SK-N-MC (cell line): ENCODE data around the gene SPAG17.

Experiments
- DNase-seq: peaks from one replicate; pipeline ENCODE4 v3.0.0-alpha.2; 2011; ENCODE audit warnings: low read depth, low spot score
- H3K27ac ChIP-seq: fragments of 200-600 bp; sonication (generic); 2 replicates; pipeline ENCODE4 v1.5.1; 2016; ENCODE audit warnings: mixed run types
- H3K36me3 ChIP-seq: fragments of 200-600 bp; sonication (generic); 2 replicates; pipeline ENCODE4 v1.6.1; 2017; ENCODE audit warnings: antibody characterized with exemption, low read length, mixed read lengths; ENCODE audit not compliant: insufficient read depth
- H3K4me3 ChIP-seq: fragments of 200-600 bp; sonication (generic); 2 replicates; pipeline ENCODE4 v1.5.1; 2016
- H3K9ac ChIP-seq: fragments of 200-600 bp; sonication (generic); 2 replicates; pipeline ENCODE4 v1.8.0; 2017; ENCODE audit warnings: mixed run types, mixed read lengths; ENCODE audit not compliant: insufficient read length
- H3K9me3 ChIP-seq: fragments of 200-600 bp; sonication (generic); 2 replicates; pipeline ENCODE4 v1.6.1; 2017; ENCODE audit warnings: low read depth, mild to moderate bottlenecking, antibody characterized with exemption, low read length, moderate library complexity, mixed read lengths
- EZH2 ChIP-seq: fragments of 200-600 bp; sonication (generic); IDR thresholded peaks from one replicate; pipeline ENCODE4 v1.6.1; 2017; ENCODE audit warnings: antibody characterized with exemption
- FOXP2 ChIP-seq: optimal IDR thresholded peaks from 2 replicates; pipeline ENCODE3; 2011; ENCODE audit warnings: mild to moderate bottlenecking, moderate library complexity; ENCODE audit not compliant: insufficient read depth; ENCODE audit errors: extremely low read length, control extremely low read depth
- POLR2AphosphoS5 ChIP-seq: IDR thresholded peaks from 2 replicates; pipeline ENCODE4 v1.6.1; 2012; ENCODE audit warnings: mild to moderate bottlenecking, low read depth, low read length, borderline replicate concordance

The SPAG17 gene

DNA sequence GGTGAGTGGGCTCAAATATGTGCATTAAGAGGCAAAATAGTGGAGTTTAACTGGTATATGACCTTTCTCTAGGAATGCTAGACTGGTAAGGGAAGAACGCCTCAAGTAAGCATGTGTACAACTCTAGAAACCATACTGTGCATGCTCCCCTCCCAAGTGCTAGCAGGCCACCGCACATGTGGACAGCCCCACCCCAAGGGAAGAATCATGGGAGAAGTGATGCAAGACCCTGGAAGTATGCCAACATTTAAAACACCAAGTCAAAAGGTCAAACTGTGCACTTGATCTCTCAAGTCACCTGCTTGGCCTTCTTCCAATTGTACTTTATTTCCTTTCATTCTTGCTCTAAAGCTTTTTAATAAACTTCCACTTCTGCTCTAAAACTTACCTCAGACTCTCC is 135.0 kb downstream of the SPAG17 start:
- TF ChIP-seq FOXP2 (no peak), POLR2AphosphoS5 (no peak), EZH2 (no peak)
- no peak for DNase-seq
- H3K9me3 ChIP-seq: no peaks in the 10 kb centered on the region
- no peak overlapping the region for H3K9ac ChIP-seq
- no peak overlapping the region for H3K4me3 ChIP-seq
- H3K27ac ChIP-seq: no peak overlapping the region
- no peaks in the 10 kb centered on the region for H3K36me3 ChIP-seq

DNA sequence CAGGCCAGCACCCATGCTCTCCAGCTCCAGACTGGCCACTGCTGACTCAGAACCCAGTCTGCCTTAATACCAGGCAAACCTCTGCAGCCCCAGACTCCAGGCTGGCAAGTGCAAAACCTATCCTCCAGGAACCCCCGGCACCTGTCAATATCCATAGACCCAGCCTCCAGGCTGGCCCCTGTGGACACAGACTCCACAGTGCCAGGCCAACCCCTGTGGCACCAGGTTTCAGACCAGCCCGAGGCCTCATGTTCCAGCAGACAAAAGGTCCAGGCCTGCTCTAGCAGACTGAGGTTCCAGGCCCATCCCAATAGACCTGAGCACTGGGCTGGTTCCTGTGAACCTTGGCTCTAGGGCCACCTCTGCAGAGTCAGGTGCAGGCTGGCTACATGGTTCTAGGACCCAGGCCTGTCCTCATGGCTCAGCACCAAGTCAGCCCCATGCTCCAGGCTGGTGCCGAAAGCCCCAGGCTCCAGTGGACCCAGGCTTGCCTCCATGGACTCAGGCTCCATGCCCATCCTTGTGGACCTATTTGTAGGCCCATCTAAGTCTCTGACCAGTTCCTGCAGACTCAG is 137.3 kb downstream of the SPAG17 start:
- TF ChIP-seq EZH2 (no peak), FOXP2 (no peak), POLR2AphosphoS5 (no peak)
- DNase-seq: no peak

DNA sequence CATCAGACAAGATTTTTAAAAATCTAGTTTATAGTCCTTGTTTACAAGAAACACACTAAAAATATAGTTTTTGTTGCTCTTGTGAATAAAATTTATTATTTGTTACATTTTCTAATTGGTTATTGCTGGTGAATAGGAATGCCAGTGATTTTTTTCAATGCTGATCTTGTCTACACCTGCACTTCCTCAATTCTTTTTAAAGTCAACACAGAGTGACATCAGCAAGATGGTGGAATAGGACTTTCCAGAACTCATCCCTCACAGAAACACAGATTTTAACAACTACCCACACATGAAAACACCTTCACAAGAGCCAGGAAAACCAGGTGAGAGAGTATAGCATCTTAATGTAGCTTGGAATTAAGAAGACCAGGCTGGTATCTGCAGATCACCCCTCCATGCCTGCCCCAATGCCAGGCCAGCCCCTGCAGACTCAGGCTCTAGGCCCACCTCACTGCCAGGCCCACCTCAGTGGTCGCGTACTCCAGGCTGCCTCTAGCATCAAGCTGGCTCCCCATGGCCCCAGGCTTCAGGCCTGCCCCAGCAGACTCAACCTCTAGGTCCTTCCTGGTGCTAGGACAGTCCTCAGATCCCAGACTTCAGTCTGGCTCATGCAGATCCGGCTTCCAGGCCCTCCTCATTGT is 137.9 kb downstream of the SPAG17 start:
- Histone ChIP-seq H3K27ac (no peak overlapping the region), H3K9ac (no peak overlapping the region), H3K9me3 (no peaks in the 10 kb centered on the region), H3K4me3 (no peak overlapping the region), H3K36me3 (no peaks in the 10 kb centered on the region)
- TF ChIP-seq EZH2 (no peak), FOXP2 (no peak), POLR2AphosphoS5 (no peak)
- DNase-seq: no peak

More for the DNA sequence above, 137.3 kb downstream of the SPAG17 start:
- Histone ChIP-seq H3K27ac (no peak overlapping the region), H3K9ac (no peak overlapping the region), H3K36me3 (no peaks in the 10 kb centered on the region), H3K4me3 (no peak overlapping the region), H3K9me3 (no peaks in the 10 kb centered on the region)

- TF ChIP-seq FOXP2 (no peak), EZH2 (no peak), POLR2AphosphoS5 (no peak)
- H3K9me3 ChIP-seq: no peaks in the 10 kb centered on the region
- no peak overlapping the region for H3K4me3 ChIP-seq
- DNase-seq: no peak
- H3K27ac ChIP-seq: no peak overlapping the region
- no peak overlapping the region for H3K9ac ChIP-seq
- no peaks in the 10 kb centered on the region for H3K36me3 ChIP-seq
Observed at GRCh38 chr1:118043624-118044023, 141.4 kb downstream of the SPAG17 start.

DNA sequence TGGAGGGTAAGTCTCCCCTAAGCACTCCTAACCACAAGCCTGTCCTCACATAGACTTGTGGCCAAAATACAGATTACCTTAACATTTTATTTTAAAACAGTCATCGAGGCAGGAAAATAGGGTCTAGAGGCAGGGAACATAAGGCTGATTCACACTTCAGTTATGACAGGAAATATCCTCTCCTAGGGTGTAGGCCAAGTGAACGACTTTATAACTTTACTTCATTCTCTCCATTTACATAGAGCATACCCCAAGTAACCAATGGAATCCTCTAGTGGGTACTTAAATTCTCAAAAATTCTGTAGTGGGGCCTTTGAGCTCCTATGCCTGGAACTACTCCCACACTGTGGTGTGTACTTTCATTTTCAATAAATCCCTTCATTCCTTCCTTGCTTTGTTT is 142.5 kb downstream of the SPAG17 start:
- Histone ChIP-seq H3K36me3 (no peaks in the 10 kb centered on the region), H3K4me3 (no peak overlapping the region), H3K9ac (no peak overlapping the region), H3K27ac (no peak overlapping the region), H3K9me3 (no peaks in the 10 kb centered on the region)
- DNase-seq: no peak
- TF ChIP-seq FOXP2 (no peak), EZH2 (no peak), POLR2AphosphoS5 (no peak)

GRCh38 chr1:118039170-118039569 is 145.9 kb downstream of the SPAG17 start:
- Histone ChIP-seq H3K9ac (no peak overlapping the region), H3K9me3 (no peaks in the 10 kb centered on the region), H3K4me3 (no peak overlapping the region), H3K27ac (no peak overlapping the region), H3K36me3 (no peaks in the 10 kb centered on the region)
- DNase-seq: no peak
- TF ChIP-seq POLR2AphosphoS5: no peak
- no peak for TF ChIP-seq FOXP2

DNA sequence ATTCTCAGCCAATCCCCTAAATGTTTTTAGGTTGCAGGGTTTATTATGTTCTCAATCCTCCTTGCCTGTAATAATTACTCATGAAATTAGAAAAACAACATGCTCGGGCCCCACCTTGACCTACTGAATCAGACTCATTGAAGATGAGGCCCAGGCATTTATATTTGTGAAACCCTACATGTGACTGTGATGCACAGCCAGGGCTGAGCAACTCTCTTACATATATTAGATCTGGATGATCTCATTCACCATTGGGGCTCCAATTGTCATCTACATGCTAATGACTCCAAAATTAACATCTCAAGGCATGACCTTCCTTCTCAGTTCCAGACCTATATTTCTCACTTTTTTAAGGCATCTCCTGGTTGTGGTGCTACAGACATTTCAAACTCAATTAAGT is 152.1 kb downstream of the SPAG17 start:
- Histone ChIP-seq H3K4me3 (no peak overlapping the region), H3K36me3 (no peaks in the 10 kb centered on the region), H3K9me3 (no peaks in the 10 kb centered on the region), H3K9ac (no peak overlapping the region), H3K27ac (no peak overlapping the region)
- TF ChIP-seq POLR2AphosphoS5 (no peak), EZH2 (no peak), FOXP2 (no peak)
- DNase-seq: no peak

- Histone ChIP-seq H3K4me3 (no peak overlapping the region), H3K27ac (no peak overlapping the region), H3K9ac (no peak overlapping the region), H3K9me3 (no peaks in the 10 kb centered on the region), H3K36me3 (no peaks in the 10 kb centered on the region)
- TF ChIP-seq EZH2 (no peak), POLR2AphosphoS5 (no peak), FOXP2 (no peak)
- DNase-seq: no peak
Observed at GRCh38 chr1:118028267-118028666, 156.8 kb downstream of the SPAG17 start.

GRCh38 chr1:118023199-118023598 is 161.8 kb downstream of the SPAG17 start:
- no peak for TF ChIP-seq EZH2
- no peak for TF ChIP-seq POLR2AphosphoS5
- no peak for TF ChIP-seq FOXP2
- H3K36me3 ChIP-seq: no peaks in the 10 kb centered on the region
- H3K9ac ChIP-seq: no peak overlapping the region
- H3K4me3 ChIP-seq: no peak overlapping the region
- no peak for DNase-seq
- H3K9me3 ChIP-seq: no peaks in the 10 kb centered on the region
- H3K27ac ChIP-seq: no peak overlapping the region
